GM10847 (cell line): Measurements from ENCODE around the gene CD300LB.

ENCODE experiments used
- POLR2A ChIP-seq: IDR thresholded peaks from 2 replicates; pipeline ENCODE4 v1.6.1; 2011; ENCODE audit not compliant: insufficient read length; ENCODE audit errors: extremely low read depth

CD300LB gene

DNA sequence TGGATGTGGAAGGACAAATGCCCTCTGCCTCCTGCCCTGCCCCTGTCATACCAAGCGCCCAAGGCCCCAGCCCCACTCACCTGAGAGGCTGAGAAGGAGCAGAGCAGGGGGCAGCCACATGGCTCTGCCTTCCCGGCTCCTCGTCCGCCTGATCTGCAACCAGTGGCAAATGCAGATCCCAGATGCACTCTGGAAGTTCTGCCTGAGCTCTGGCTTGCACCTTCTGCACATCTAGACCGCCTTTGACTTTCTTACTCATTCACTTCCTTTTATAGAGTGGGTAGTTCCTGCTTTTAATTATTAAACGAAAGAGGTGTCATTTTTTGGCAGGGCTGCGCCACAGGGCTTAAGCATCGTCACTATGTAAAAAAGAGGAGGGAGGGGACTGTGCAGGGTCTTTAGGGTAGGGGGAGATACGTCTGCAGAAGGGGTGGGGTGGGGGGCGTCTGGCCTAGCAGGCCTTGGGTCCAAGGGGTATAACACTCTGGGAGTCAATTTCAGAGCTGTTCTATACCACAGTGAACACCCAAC lies at the start of gene CD300LB:
Gene CD300LB, minus strand, starts transcription at position 245 of the 531 bp plus-strand sequence. Its CDS starts 125 bp downstream, at position 120.
- TF ChIP-seq POLR2A: no peak

DNA sequence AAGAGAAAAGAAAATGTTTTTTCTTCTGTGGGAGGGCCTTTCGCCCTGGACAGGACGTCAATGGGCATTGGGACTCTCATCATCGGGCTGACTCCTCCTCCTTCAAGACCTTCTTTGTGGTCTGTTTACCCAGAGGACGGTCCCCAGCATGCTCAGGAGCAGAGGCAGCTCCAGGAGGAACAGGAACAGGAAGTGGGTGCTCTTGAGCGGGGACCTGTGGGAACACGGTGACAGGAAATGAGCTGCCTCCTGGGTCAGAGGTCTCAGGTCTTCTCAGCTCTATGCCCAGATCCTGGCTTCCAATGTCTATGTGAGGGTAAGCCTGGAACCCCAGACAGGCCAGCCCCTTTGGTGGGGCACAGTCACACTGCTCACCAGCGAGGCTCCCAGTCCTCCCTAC lies 48.6 kb upstream of the CD300LB start:
- TF ChIP-seq POLR2A: no peak

DNA sequence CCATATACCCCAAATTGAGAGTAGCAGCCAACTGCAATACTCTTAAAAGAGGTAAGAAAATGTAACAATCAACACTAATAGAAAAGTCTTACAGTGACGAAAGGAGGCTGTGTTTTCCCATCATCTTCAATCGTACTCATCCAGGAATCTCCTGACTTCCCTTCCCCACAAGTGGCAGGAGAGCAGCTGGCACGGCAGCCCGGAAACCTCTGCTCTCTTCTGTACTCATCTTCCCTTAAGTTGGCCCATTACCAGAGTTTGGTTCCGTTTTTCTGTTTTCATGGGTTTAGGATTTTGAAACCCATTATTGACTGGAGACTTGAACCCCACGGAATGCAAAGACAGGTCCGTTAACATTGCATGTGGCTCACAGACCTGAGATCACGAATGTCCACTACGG lies 47.7 kb upstream of the CD300LB start:
- TF ChIP-seq POLR2A: no peak

DNA sequence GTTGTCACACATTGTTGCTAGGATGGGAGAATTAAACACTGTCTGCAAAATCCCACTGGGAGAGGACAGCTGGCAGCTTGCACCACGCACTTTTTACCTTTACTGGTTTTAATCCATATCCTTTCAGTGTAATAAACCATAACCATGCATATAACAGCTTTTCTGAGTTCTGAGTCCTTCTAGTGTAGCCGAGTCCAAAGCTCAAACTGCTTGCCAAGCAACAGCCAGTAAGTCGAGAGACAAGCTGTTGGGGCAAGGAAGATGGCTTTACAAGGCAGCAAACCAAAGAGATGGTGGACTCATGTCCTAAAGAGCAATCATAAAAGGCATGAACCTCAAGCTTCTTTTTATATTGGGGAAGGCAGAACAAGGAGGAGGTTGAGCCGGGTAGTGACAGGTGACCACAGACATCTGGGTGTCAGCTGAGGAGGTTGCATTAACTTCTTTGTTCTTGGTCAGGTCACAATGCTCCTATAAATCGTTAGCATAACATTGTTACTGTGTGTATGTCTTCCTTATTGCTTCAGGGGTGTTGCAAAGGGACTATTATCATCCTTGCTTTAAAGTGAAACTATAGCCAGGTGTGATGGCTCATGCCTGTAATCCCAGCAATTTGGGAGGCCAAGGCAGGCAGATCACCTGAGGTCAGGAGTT lies 43.3 kb upstream of the CD300LB start:
- TF ChIP-seq POLR2A: no peak

- no peak for TF ChIP-seq POLR2A
These were observed 41.9 kb upstream of the CD300LB start for GRCh38 chr17:74573169-74573568.

DNA sequence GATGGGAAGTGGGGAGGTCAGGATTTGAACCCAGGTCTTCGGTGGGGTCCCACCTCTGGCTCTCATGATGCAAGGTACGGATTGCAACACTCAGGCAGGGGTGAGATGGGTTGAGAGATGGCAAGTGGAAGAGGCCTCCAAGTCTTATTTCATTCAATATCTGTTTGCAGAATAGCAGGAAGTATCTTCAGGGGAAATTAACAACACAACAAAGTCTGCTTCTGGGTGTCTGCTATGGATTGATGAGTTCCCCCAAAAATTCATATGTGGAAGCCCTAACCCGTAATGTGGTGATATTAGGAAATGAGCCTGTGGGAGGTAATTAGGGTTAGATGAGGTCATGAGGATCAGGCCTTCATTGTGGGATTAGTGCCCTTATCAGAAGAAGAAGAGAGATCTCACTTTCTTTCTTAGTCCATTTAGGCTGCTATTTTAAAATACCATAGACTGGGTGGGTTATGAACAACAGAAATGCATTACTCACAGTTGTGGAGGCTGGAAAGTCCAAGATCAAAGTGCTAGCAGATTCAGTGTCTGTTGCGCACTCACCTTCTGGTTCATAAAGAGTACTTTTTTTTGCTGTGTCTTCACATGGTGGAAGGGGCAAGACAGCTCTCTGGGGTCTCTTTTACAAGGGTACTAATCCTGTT lies 40.5 kb upstream of the CD300LB start:
- no peak for TF ChIP-seq POLR2A

DNA sequence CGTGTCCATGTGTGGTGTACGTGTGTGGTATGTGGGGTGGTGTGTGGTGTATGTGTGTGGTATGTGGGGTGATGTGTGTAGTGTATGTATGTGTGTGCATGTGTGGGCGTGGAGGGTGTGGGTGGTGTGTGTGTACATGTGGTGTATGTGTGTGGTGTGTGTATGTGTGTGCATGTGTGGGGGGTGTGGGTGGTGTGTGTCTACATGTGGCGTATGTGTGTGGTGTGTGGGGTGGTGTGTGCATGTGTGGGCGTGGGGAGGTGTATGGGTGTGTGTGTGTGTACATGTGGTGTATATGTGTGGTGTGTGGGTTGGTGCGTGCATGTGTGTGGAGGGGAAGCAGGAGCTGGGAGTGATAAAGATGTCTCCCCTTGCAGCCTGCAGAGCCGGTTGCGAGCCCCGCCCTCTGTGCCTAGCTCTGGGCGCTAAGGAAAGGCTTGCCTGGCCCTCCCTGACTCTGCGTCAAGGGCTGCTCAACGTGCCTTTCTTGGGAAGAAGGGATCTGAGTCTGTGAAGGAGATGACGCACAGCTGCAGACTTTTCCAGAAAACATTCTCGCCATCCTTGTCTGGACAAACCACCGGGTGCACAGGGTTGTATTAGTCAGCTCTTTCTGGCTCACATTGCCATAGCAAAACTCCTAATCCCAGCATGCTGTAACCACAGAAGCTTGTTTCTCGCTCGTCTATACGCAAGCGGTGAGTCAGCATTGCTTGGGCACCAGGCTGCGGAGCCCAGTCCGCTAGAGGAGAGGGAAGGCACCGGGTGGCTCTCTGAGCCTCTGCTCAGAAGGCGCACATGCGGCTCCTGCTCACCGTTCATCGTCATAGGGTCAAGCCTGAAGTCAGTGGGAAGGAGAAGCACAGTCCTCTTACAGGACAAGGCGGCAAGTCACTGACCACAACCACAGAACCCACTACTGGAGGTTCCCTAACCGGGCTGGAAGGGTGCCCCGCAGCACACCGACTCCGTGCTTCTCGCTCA lies 38.0 kb upstream of the CD300LB start:
- TF ChIP-seq POLR2A: no peak

GRCh38 chr17:74568106-74568873 lies 37.0 kb upstream of the CD300LB start:
- no peak for TF ChIP-seq POLR2A

DNA sequence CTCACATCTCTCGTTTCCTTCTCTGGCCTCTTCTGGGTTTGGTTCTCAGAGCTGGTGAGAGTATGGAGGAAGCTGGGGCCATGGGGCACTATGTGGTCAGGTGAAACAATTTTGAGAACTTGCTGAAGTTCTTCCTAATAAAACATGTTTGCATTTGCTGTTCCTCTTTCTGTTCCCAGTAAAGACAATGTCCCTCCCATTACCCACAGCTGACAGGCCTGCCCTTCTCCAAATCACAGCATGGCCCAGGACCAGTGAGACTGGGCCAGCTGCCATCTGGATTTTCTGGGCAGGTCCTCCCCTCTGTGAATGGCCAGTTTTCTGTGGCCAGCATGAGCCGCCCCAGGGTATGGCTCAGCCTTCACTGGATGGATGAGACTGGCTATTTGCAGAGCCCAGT lies 36.1 kb upstream of the CD300LB start, which contains the start of gene CD300H:
Gene CD300H, minus strand, starts transcription at position 113 of the 400 bp plus-strand sequence.
- TF ChIP-seq POLR2A: no peak

DNA sequence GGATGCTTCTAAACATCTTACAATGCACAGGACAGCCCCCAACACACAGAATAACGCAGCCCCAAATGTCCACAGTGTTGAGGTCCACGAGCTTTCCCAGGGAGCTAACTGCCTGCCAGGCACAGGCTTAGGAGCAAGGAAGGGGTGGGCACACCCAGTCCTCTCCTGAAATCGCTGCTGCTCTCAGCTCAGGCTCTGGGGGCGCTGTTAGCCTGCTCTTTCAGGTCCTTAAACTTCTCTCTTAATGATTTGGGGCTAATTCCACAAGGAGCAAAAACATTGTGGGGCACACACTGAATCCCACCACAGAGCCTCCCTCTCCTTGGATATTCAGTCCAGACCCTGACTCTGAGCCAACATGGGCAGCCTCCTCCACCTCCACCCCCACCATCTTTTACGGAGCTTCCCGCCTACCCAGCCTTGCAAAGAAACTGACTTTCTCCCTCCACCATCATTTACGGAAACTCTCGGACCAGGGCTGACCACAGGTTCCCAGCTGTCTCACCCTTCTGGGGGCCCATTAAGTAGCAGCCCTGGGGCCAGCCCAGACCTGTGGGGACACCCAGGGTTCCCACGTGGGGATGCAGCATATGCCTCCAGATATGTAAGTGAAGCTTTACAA lies 35.0 kb upstream of the CD300LB start:
- TF ChIP-seq POLR2A: no peak

DNA sequence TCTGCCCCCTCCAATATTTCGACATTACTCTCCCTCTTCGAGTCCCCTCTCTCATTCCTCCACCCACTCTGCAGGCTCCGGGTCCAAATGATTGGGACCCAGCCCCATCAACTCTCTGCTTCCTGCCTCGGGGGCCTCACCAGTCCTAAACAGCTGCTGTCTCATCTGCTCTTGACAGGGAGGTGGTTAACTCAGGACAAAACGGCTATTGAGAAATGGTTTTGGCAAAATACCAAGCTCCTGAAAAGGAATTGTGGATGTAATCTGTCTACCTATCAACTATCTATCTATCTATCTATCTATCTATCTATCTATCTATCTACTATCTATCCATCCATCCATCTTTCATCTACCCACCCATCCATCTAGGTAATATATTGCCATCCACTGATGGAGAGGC lies 33.9 kb upstream of the CD300LB start:
- no peak for TF ChIP-seq POLR2A

- no peak for TF ChIP-seq POLR2A
These were observed 32.1 kb upstream of the CD300LB start for GRCh38 chr17:74563358-74563757.

DNA sequence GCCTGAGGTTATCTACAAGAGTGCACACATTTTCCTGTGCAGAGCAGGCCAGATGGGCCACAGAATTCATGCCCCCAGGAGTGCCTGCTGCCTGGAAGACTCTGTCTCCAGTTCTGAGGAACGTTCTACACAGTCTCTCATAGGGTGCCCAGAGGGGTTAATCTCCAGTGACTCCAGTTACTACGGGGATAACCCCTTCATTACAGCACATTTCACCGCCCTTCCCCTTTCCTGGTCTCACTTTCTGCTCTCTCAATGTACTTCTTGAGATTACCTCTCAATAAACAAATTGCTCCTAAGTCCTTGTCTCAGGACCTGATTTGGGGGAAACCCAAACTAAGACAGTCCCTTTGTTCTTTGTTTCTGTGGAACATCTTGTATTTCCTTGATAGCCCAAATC lies 30.3 kb upstream of the CD300LB start:
- no peak for TF ChIP-seq POLR2A

GRCh38 chr17:74558882-74559519 lies 27.7 kb upstream of the CD300LB start:
- no peak for TF ChIP-seq POLR2A
